Iris pigment epithelial cell (primary cell): ENCODE results near the gene KIF7.

Source experiments
- DNase-seq: peaks from one replicate; pipeline ENCODE4 v3.0.0-alpha.2; 2011; ENCODE audit warnings: low read depth

The KIF7 gene

DNA sequence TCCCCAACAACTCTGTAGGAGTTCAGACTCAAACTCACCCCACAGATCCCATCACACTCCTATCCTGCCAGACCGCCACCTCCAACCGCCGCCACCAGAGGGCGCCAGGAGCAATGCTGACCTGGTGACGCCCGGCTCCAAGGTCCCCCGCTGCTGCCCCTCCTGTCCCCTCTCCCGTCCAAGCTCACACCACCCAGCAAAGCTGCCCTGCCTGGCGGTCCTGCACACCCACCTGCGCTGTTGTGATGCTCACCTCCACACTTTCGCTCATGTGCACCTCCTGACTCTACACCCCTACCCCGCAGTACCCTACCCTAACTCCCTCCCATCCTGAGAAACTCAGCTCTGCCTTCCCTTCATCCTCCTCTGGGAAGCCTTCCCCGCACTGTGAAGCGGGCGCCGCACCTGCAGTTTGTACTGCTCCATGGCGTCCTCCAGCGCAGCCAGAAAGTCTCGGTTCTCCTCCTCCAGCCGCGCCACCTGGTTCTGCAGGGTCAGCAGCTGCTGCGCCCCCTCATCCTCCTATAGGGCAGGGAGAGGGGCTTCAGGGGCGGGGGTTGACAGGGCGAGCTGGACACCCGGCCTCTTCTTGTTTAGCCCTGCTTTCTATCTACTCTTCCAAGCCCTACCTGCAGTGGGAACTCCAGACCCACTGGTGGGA, 7.9 kb downstream of the KIF7 start:
- DNase-seq = peak; percentile 41

DNA sequence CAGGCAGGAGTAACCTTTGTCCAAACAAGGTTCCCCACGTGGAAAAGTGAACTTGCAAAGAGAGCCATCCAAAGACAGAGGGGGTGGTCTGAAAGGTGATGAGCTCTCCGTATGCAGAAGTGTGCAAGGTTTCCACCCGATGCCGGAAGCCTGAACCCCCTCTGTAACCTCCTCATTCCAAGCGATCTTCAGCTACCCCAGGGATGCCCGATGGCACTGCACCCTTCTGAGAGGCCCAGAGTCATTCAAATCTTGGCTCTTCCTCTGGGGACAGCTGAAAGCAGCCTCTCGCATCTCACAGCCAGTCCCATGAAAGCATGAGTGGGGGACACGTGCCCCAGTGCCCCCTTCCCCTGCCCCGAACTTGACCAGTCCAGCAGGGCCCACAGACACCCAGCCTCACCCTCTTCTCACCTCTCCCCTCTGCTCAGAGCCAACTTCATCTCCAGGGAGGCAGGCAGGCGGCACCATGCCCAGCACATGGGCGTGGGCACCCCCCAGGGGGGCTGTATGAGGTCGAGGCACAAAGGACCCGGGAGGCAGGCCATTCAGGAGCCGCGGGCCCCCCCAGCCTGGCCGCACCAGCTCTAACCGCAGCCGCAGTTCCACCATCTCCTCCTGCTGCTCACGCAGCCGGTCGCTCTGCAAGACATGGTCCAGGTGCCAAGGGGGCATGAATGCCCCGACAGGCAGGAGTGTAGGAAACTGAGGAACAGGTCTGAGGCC, 8.7 kb downstream of the KIF7 start:
- DNase-seq = no peak

DNA sequence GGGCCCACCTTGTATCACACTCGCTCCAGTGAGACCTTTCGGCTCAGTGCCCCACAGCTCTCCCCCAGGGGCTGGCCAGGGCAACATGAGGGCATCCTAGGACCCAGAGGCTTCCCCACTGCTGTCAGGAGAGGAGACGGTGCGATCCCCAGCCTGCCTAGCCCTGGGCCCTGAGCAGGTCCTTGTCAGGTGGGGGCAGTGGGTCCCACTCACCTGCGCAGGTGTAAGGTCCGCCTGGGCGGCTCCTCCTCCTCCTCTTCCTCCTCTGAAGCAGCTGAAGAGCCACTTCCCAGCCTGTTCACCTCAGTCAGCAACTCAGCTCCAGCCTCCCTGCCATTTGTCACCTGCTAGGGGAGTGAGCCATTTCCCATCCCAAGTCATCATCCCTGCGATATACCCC, 9.6 kb downstream of the KIF7 start:
- DNase-seq = no peak

DNA sequence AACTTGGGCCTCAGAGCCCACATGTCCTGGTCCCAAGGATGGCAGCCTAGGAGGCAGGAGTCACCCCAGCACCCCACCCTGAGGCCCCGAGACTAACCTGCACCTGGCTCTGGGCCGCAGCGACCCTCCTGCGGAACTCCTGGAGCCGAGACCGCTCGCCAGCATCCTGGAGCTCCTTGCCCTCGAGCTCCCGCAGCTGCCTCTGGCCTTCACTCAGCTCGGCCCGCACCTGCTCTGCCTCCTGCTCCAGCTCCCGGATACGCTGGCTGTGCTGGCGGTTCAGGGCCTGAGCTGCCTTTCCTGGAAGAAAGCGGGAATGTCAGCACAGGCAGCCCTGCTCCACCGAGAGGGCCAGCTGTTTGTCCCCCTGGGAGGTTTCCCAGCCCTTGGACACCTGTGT, 13.2 kb downstream of the KIF7 start:
- DNase-seq = no peak

DNA sequence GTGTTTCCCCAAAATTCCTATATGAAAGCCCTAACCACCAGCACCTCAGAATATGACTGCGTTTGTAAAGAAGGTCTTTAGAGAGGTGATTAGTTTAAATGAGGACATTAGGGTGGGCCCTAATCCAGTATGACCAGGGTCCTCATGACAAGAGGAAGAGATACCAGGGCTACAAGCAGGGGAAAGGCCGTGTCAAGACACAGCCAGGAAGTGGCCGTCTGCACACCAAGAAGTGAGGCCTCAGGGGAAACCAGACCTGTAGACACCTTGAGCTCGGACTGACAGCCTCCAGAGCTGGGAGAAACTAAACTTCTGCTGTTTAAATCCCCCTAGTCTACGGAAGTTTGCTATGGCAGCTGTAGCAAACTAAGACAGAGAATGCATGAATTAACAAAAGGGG, 14.2 kb downstream of the KIF7 start:
- DNase-seq = no peak

DNA sequence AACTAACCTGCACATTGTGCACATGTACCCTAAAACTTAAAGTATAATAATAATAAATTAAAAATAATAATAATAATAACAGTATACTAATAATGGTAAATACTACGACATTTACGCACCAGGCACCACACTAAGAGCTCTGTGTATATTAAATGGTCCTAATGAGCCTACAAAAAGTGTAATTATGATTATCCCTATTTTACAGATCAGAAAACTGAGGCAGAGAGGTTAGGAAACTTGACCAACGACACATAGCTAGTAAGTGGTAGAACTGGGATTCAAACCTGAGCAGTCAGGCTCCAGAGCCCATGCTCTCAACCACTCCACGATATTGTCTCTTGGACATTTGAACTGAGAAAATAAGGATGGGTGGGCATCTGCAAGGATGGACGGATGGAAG, 15.0 kb downstream of the KIF7 start:
- no peak for DNase-seq

DNA sequence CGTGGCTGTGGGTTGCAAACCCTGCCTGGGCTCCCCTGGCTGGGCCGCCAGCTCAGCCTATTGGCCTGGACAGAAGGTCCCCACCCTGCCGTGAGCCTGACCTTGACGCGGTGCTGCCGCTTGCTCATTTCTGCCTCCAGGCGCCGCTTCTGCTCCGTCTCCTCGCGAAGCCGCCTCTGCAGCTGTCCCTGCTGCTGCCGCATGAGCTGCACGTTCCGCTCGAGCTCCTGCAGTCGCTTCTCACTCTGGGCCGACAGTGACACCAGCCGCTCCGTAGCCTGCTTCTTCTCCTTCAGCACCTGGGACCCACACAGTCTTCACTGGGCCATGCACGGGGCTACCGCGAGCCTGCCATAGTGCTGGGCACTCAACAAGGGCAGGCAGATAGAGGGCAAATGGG, 21.7 kb downstream of the KIF7 start:
- no peak for DNase-seq

DNA sequence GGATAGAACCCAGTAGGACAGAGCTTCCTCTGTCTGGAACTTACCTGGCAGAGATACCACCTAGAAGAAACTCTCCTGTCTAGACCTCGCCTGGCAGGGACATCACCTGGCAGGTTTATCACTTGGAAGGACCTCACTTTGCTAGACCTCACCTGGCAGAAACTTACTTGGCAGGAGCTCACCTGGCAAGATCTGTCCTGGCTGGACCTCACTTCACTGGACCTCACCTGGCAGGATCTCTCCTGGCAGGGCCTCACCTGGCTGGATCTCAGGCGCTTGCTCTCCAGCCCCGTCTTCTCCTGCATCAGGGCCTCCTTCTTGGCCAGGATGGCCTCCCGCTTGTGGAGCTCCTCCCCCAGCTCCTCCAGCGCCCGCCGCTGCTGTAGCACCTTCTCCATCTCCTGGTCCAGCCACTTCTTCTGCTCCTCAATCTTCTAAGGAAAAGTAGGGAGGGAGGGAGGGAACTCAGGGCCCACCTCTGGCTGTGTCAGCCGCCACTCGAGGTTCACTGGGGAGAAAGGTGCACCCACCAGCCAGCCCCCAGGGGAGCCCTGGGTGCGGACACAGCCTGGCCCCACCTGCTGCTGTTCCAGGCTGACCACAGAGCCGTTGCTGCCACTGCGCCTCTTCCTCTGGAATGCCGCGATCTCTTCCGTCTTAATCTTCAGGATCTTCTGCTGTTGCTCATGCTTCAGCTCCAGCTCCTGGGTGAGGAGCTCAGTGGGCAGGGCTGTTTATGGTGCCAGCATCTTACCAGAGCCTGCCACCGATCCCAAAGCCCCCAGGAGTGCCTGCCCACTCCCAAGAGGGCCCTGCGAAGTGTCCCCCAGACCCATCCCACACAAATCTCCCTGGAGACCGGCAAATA, 22.5 kb downstream of the KIF7 start:
- DNase-seq = no peak

DNA sequence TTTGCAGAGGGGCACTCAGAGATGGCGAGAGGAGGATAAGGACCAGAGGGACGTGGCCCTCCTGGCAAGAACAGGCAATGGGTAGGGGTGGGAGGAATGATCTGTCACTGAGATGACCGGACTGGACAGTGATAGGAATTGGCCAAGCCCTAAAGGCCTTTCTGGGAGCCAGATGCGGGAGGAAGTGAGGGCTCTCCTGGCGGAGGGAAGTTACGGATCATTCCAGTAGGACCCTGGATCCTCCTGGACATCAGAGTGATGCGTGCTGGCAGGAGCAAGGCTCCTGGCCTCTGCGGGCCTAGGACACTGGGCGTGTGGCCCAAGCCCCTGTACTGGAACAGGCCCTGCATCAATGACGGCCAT, 23.4 kb downstream of the KIF7 start:
- DNase-seq = no peak

DNA sequence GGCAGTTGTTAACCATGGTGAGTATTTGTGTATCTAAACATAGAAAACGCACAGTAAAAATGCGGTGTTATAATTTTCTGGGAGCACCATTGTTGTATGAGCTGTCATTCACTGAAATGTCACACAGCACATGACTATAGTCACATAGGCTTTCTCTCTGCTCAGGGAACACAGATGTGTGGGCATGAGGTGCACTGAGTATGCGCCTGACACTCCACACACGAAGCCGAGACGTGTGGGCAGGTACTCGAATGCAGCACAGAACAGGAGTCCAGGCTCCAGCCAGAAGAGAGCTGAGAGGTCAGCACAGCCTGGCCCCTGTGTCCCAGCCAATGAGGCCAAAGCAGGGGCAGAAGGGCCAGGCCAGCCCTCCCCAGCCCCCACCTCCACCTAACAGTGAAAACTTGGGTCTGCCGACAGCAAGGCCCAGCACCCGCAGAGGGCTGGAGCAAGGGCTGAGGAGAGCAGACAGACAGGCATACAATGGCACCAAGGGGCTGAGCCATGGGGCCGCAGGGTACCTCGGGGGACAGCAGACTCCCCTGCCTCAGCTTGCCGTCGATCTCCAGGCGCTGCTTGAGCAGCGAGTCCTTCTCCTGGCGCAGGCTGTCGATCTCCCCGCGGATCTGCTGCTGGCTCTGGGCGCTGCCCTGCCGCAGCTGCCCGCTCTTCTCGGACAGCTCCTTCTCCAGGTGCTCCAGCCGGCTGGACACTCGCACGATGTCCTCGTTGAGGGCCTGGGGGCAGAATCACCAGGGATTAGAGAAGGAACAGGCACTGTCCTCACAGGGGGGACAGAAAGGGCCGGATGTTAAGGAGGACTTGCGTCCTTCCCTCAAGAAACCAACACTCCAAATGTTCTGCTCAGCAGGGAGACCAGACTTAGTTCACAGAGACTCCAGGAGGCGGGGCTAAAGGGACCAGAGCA, 24.0 kb downstream of the KIF7 start:
- DNase-seq = no peak

DNA sequence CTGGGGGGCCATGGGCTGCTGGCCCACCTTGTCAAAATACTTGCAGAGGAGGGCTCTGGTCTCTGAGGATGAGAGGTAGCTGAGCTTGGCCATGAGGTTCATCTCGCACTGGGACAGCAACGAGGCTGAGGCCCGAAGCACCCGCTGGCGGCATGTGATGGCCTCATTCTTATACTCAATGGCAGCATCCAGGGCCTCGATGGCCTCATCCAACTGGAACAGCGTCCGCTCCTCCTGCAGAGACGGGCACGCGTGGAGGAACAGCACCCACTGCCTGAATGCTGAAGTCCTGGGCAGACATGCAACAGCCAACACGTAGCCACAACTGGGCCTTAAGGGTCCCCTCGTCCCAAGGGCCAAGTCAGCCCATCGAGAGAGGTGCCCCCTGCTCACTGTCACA, 25.0 kb downstream of the KIF7 start:
- DNase-seq = no peak

DNA sequence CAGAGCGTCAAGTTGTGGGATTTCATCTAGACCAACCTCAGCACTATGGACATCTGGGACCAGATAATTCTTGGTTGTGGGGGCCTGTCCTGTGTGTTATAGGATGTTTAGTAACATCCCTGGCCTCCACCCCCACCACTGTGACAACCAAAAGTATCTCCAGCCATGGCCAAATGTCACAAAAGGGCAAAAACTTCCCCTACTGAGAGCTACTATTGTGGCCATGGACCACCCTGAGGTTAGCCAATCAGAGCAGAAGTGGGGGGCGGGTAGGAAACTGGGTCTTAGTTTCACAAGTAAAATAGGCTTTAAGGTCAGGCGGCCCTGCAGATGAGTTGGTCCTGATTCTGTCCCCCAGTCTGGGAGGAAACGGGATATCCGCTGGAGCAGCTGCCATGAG, 25.4 kb downstream of the KIF7 start:
- no peak for DNase-seq

DNA sequence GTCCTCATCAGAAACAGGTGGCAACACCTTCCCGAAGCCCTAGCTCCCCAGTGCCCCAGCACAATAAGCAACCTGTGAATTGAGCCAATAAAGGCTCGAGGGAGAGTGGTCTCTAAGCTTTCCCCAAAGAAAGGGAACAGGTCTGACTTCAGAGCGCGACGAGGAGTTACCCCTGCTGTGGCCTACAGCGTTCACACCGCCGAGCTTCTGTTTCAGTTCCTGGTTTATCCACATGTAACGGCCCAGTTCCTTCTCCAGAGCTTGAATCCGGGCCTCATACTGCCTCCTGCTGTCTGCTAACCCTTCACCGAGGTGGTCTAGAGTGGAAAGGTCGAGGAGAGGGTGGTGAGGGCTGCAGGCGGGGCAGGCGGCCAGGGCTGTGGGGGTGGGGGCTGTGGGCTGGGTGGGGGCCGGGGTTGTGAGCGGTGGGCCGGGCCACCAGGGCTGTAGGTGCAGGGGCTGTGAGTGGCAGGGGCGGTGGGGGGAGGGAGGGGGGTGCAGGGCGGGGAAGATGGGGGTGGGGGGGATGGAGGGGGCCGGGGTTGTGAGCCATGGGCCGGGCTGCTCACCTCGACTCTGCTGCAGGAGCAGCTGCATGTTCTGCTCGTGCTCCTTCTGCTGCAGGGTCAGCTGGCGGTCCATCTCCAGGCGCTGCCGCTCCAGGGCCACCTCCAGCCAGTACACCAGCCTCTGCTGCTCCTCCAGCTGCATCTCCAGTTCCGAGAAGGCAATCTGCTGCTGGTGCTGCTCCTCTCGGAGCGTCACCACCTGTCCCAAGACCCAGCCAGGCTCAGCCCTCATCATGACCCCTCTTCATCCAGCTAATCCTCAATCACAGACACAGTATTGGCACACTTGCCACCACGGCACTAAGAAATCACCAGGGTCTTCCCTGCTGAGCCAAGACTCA, 26.2 kb downstream of the KIF7 start:
- DNase-seq = no peak

DNA sequence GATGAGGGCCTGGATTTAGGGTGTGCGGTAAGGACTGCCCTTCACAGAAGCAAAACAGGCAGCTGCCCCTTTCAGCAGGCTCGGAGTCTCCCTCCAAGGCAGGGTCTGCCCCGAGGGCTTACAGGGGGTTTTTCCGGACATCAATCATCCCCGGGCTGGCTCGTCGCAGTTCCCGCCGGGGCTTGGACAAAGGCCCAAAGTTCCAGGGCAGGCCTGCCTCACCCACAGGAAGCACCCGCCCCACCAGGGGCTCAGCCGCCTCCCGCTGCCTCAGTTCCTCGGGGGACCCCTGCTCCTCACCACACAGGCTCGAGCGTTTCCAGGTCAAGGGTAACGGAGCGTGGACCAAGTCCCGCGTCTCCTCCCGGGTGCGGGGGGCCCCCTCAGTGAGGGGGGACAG, 27.0 kb downstream of the KIF7 start:
- no peak for DNase-seq

DNA sequence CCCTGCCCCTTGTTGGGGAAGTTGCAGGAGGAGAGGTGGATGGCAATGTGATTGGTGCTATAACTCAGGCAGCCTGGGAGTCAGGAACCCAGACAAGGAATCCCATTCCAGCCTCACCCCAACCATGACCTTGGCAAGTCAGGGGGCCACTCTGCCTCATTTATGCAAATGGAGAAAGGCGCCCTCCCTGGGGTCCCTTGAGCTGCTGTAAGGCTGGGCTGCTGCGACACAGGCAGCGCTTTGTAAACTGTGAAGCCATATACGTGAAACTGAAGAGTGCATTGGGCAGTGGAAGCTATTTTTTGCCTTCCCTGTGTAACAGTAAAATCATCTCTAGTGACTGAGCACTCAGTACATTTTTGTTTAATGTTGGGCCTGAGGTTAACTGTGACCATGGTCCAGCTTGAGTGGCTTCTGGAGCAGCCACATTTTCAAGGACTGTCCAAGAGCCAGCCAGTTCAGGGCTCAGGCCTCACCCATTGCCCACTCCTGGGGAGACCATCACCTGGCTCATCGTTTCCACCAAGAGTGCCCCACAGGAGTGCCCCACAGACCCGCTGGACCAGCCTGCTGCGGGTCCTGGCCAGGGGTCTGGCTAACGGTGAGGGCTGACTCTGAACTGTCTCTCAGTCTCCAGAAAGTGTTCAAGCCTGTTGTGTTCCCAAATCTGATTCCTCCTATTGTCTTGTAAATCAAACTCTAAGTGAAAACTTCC, 27.9 kb downstream of the KIF7 start:
- no peak for DNase-seq

DNA sequence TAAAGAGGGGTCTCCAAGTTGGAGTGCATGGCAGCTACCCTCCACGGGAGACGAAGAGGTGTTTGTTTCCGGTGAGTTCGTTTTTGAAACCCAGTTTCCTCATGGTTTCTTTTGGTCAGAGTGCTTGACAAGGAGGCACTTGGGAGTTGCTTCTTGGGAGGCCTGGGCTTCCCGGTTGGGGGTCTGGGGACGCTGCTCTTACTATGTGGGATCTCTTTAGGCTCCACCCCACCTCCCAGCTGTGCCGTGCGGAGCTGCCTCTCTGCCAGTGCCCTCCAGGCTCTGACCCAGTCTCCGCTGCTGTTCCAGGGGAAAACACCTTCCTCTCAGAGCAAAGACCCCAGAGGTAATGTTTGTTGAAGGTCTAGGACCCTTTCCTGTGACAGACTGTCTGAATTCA, 29.6 kb downstream of the KIF7 start:
- DNase-seq = no peak

DNA sequence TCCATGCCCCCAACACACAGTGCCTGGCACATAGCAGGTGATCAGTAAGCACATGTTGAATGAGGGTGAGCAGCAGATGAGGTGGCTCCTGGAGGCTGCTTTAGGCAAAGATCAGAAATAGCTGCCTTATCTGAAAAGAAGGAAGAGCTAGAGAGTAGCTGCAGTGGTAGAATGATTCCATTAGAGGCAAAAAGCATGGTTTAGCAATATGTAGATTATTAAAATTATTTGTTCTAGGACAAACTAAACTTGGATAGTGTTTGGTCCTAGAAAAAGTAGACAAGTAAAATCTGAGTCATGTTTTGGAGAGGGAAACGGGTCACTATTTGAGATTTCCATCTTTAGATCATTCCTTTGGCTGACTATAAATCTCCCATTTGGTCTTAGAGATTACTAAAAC, 32.1 kb downstream of the KIF7 start:
- DNase-seq = no peak

DNA sequence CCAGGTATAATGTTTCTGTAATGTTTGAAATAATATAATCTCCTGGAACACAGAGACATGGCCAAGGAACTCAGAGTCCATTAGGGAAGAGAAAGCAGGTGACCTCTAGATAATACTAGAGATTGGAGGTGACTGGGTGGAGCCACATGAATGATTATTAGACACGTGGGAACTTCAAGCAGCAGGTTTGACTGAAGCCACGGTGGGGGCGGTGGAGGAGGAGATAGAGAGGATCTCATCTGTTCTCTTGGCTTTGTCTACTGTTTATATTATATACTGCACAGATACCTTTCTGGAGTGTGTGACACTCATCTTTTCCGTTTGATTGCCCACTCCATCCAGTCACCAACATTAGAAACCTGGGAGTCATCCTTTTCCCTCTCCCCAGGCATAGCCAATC, 33.7 kb downstream of the KIF7 start:
- no peak for DNase-seq

DNA sequence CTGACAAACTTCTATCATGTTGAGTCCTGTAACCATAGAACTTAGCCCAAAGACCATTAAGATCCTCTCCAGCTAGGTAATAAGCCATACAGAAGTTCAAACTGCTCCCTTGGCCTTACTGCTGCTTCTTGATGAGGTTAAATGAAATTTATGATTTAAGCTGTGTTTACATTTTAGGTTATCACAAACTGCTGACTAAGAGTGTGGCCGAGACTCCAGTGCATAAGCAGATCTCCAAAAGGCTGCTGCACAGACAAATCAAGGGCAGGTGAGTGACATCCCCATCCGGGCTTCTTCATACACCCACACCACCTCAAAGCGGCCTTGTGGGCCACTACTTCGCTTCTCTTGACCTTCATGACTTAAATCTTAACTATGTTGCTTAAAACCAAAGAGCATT, 39.0 kb downstream of the KIF7 start:
- no peak for DNase-seq

DNA sequence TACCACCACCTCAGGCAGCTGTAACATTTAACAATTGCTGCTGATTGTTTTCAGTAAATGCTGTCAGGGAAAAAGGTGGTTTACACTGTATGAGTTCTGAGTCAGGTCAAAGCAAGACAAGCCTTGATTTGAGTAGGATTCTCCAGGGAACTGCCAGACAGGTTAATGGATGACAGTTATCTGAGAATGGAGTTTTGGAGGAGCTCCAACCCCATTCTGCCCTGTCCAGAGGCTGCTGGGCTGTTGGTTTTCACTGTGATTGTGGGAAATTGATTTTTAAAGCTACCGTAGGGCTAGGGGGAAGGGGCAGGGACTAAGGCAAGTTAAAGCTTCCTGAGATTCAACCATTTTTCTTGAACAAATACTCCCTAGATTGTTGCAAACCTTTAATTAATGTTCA, 40.1 kb downstream of the KIF7 start:
- no peak for DNase-seq
